Stimulated activated CD8-positive, alpha-beta memory T cell treated with anti-CD3 and anti-CD28 coated beads, Interleukin-4, amount 100 ng/mL, for 1 hour (primary cell): ENCODE data around the gene PCDHB15.
"Not testable (repeated sequence)": the region's sequence is repeated elsewhere in the genome, so short reads cannot be mapped to it uniquely, and the experiment has no call there.

ENCODE experiments used
- DNase-seq, 2 donors: peaks; one replicate each; pipeline ENCODE4 v3.0.0-alpha.2; 2020; ENCODE audit warnings: low read depth in 2 of 2, low spot score in 1 of 2

The PCDHB15 gene

GRCh38 chr5:141247434-141247833, 2.2 kb downstream of the PCDHB15 start:
- not testable (repeated sequence) for DNase-seq

- DNase-seq, result no peak
Observed at GRCh38 chr5:141250576-141250975, 5.4 kb downstream of the PCDHB15 start.

GRCh38 chr5:141258464-141258863, 13.3 kb downstream of the PCDHB15 start:
- DNase-seq, result no peak

GRCh38 chr5:141258948-141259347, 13.8 kb downstream of the PCDHB15 start:
- no peak for DNase-seq

- no peak for DNase-seq
Observed at GRCh38 chr5:141260458-141261237, 15.5 kb downstream of the PCDHB15 start.

- DNase-seq, result no peak
Observed at GRCh38 chr5:141261238-141261546, 16.0 kb downstream of the PCDHB15 start.

- DNase-seq, result no peak
Observed at GRCh38 chr5:141269195-141269594, 24.0 kb downstream of the PCDHB15 start.

GRCh38 chr5:141272906-141273305, 27.7 kb downstream of the PCDHB15 start:
- DNase-seq, result no peak

GRCh38 chr5:141298376-141298775, 53.2 kb downstream of the PCDHB15 start:
- DNase-seq, result no peak
